PC-9 (cell line): ENCODE measurements around the gene AKR1B15.

Experiments used
- CTCF ChIP-seq: fragments of 200-600 bp; sonication (generic); conservative IDR thresholded peaks from 2 replicates; pipeline ENCODE4 v1.6.1; 2017; ENCODE audit warnings: mixed run types, antibody characterized with exemption, mild to moderate bottlenecking, moderate library complexity
- EZH2 ChIP-seq: fragments of 200-600 bp; sonication (generic); IDR thresholded peaks from 2 replicates; pipeline ENCODE4 v1.8.0; 2017; ENCODE audit warnings: antibody characterized with exemption, low read depth

GRCh38 chr7:134562136-134562535 lies 13.2 kb downstream of the AKR1B15 start:
- TF ChIP-seq CTCF (no peak), EZH2 (no peak)
